DND-41 (cell line): ENCODE measurements around the gene PTPRN2.

Experiments
- EZH2 ChIP-seq: IDR thresholded peaks from 3 replicates; pipeline ENCODE4 v1.6.1; 2012; ENCODE audit warnings: borderline replicate concordance, low read depth, mild to moderate bottlenecking, moderate library complexity, low read length, inconsistent platforms; ENCODE audit not compliant: severe bottlenecking
- TF ChIP-seq, protein P1 (sequence below): IDR thresholded peaks from 2 replicates; pipeline ENCODE4 v1.5.1; 2012; ENCODE audit warnings: borderline replicate concordance, low read length, moderate library complexity, mild to moderate bottlenecking; ENCODE audit not compliant: poor library complexity, severe bottlenecking; ENCODE audit errors: extremely low read depth

DNA sequence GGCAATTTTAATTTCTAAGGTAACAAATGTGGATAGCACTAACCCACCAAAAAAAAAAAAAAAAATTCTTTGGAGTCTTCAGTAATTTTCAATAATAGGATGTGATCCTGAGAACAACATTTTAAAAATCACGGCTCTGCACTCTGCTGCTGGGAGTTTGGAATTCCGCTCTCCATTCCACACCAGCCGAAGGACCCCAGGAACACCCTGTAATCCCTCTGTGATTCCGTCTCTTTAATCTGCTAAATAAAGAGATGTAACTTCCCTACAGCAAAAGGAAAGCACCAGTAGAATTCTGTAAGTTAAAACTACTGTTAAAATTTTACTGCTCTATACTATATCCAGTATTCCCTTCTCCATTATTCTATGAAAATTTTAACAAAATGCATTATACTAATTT lies 284.5 kb downstream of the PTPRN2 start:
- TF ChIP-seq, protein P1, sequence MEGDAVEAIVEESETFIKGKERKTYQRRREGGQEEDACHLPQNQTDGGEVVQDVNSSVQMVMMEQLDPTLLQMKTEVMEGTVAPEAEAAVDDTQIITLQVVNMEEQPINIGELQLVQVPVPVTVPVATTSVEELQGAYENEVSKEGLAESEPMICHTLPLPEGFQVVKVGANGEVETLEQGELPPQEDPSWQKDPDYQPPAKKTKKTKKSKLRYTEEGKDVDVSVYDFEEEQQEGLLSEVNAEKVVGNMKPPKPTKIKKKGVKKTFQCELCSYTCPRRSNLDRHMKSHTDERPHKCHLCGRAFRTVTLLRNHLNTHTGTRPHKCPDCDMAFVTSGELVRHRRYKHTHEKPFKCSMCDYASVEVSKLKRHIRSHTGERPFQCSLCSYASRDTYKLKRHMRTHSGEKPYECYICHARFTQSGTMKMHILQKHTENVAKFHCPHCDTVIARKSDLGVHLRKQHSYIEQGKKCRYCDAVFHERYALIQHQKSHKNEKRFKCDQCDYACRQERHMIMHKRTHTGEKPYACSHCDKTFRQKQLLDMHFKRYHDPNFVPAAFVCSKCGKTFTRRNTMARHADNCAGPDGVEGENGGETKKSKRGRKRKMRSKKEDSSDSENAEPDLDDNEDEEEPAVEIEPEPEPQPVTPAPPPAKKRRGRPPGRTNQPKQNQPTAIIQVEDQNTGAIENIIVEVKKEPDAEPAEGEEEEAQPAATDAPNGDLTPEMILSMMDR: no peak
- no peak for TF ChIP-seq EZH2
